H9 (cell line): Measurements from ENCODE around the gene PFDN2. TPM values are rescaled to one million over a fixed set of nuclear protein-coding genes. Genes with fewer than 3 reads are reported as not detected.
A peak's percentile ranks its signal among the peaks of the same experiment; 100 is the strongest.

ENCODE experiments used
- DNase-seq: peaks from one replicate; pipeline ENCODE4 v3.0.0-alpha.2; 2017
- H2AFZ ChIP-seq: one replicate; pipeline ENCODE4 v1.6.1; 2013; ENCODE audit warnings: mild to moderate bottlenecking, low read length, control low read depth, moderate library complexity
- H2AK5ac ChIP-seq: 2 replicates; pipeline ENCODE4 v1.6.1; 2013; ENCODE audit warnings: low read length, control low read depth, mixed read lengths; ENCODE audit not compliant: insufficient read length
- H2BK120ac ChIP-seq: one replicate; pipeline ENCODE4 v1.6.1; 2013; ENCODE audit warnings: low read depth, mild to moderate bottlenecking, low read length, control low read depth, inconsistent platforms; ENCODE audit not compliant: poor library complexity, severe bottlenecking
- H2BK12ac ChIP-seq: 2 replicates; pipeline ENCODE4 v1.6.1; 2013; ENCODE audit warnings: low read length, control low read depth, mixed read lengths, low read depth; ENCODE audit not compliant: insufficient read length
- H2BK15ac ChIP-seq: 2 replicates; pipeline ENCODE4 v1.6.1; 2013; ENCODE audit warnings: low read depth, low read length, control low read depth
- H2BK20ac ChIP-seq: one replicate; pipeline ENCODE4 v1.6.1; 2013; ENCODE audit warnings: low read depth, mild to moderate bottlenecking, low read length, control low read depth, inconsistent platforms; ENCODE audit not compliant: poor library complexity, severe bottlenecking
- H2BK5ac ChIP-seq: 2 replicates; pipeline ENCODE4 v1.6.1; 2013; ENCODE audit warnings: low read length, control low read depth, mixed read lengths; ENCODE audit not compliant: insufficient read length
- H3K14ac ChIP-seq: 2 replicates; pipeline ENCODE4 v1.6.1; 2013; ENCODE audit warnings: low read length, control low read depth; ENCODE audit not compliant: insufficient read depth
- H3K18ac ChIP-seq: 2 replicates; pipeline ENCODE4 v1.6.1; 2013; ENCODE audit warnings: low read depth, mild to moderate bottlenecking, mixed read lengths, low read length, control low read depth; ENCODE audit not compliant: insufficient read length
- H3K23ac ChIP-seq: 2 replicates; pipeline ENCODE4 v1.6.1; 2013; ENCODE audit warnings: low read length, control low read depth, mixed read lengths, low read depth; ENCODE audit not compliant: insufficient read length
- H3K23me2 ChIP-seq: 2 replicates; pipeline ENCODE4 v1.6.1; 2013; ENCODE audit warnings: low read depth, mild to moderate bottlenecking, mixed read lengths, low read length, control low read depth; ENCODE audit not compliant: insufficient read length, poor library complexity, severe bottlenecking
- H3K27ac ChIP-seq: 2 replicates; pipeline ENCODE4 v1.5.1; 2013; ENCODE audit warnings: low read length, control low read depth, mixed read lengths, low read depth; ENCODE audit not compliant: insufficient read length
- H3K27me3 ChIP-seq: 2 replicates; pipeline ENCODE4 v1.6.1; 2013; ENCODE audit warnings: low read length, control low read depth, inconsistent platforms; ENCODE audit not compliant: insufficient read depth
- H3K4ac ChIP-seq: 2 replicates; pipeline ENCODE4 v1.6.1; 2013; ENCODE audit warnings: low read depth, mild to moderate bottlenecking, control low read depth, inconsistent platforms, low read length, moderate library complexity
- H3K4me1 ChIP-seq: 2 replicates; pipeline ENCODE4 v1.6.1; 2013; ENCODE audit warnings: low read length, control low read depth, inconsistent platforms; ENCODE audit not compliant: insufficient read depth
- H3K4me2 ChIP-seq: 2 replicates; pipeline ENCODE4 v1.6.1; 2013; ENCODE audit warnings: low read length, control low read depth, mixed read lengths; ENCODE audit not compliant: insufficient read length, insufficient read depth
- H3K56ac ChIP-seq: 2 replicates; pipeline ENCODE4 v1.6.1; 2013; ENCODE audit warnings: low read depth, mild to moderate bottlenecking, mixed read lengths, low read length, control low read depth; ENCODE audit not compliant: insufficient read length
- H3K79me1 ChIP-seq: 2 replicates; pipeline ENCODE4 v1.6.1; 2013; ENCODE audit warnings: low read depth, mild to moderate bottlenecking, moderate library complexity, low read length, control low read depth, inconsistent platforms; ENCODE audit not compliant: insufficient read depth, poor library complexity, severe bottlenecking
- H3K79me2 ChIP-seq: 2 replicates; pipeline ENCODE4 v1.6.1; 2013; ENCODE audit warnings: low read length, control low read depth, inconsistent platforms; ENCODE audit not compliant: insufficient read depth
- H3K9ac ChIP-seq: 2 replicates; pipeline ENCODE4 v1.6.1; 2013; ENCODE audit warnings: low read length, control low read depth, mixed read lengths; ENCODE audit not compliant: insufficient read length; ENCODE audit errors: extremely low read depth
- H3K9me3 ChIP-seq: one replicate; pipeline ENCODE4 v1.6.1; 2013; ENCODE audit warnings: low read depth, low read length, inconsistent platforms; ENCODE audit not compliant: control insufficient read depth
- H3T11ph ChIP-seq: one replicate; pipeline ENCODE4 v1.6.1; 2013; ENCODE audit warnings: mild to moderate bottlenecking, low read length, control low read depth, inconsistent platforms
- H4K20me1 ChIP-seq: one replicate; pipeline ENCODE4 v1.6.1; 2013; ENCODE audit not compliant: control insufficient read depth, insufficient read length, insufficient read depth
- H4K5ac ChIP-seq: 2 replicates; pipeline ENCODE4 v1.6.1; 2013; ENCODE audit warnings: low read depth, mild to moderate bottlenecking, mixed read lengths, low read length, control low read depth; ENCODE audit not compliant: insufficient read length
- H4K8ac ChIP-seq: replicated peaks from 2 replicates; pipeline ENCODE4 v1.6.1; 2013; ENCODE audit warnings: low read length, control low read depth, mixed read lengths, low read depth; ENCODE audit not compliant: insufficient read length
- H4K91ac ChIP-seq: 2 replicates; pipeline ENCODE4 v1.6.1; 2013; ENCODE audit warnings: low read depth, mild to moderate bottlenecking, moderate library complexity, mixed read lengths, low read length, control low read depth; ENCODE audit not compliant: insufficient read length
- H3K27ac Mint-ChIP-seq, 3 experiments: 2 replicates in 2 of 3; 3 replicates in 1 of 3; pipeline ENCODE4 v1.8.0; 2020 to 2021; ENCODE audit warnings: mixed read lengths in 3 of 3, mild to moderate bottlenecking in 1 of 3, moderate library complexity in 1 of 3
- H3K27me3 Mint-ChIP-seq: 2 replicates; pipeline ENCODE4 v1.8.0; 2021; ENCODE audit warnings: low read depth, mild to moderate bottlenecking, moderate library complexity, mixed read lengths
- H3K36me3 Mint-ChIP-seq, 3 experiments: 2 replicates in 2 of 3; 3 replicates in 1 of 3; pipeline ENCODE4 v1.8.0; 2020 to 2021; ENCODE audit warnings: low read depth in 3 of 3, mixed read lengths in 3 of 3; ENCODE audit not compliant: insufficient read depth in 1 of 3
- H3K4me1 Mint-ChIP-seq, 2 experiments: 2 replicates each; pipeline ENCODE4 v1.8.0; 2020; ENCODE audit warnings: mixed read lengths in 2 of 2
- H3K4me3 Mint-ChIP-seq, 2 experiments: 2 replicates in 1 of 2; 3 replicates in 1 of 2; pipeline ENCODE4 v1.8.0; 2020 to 2021; ENCODE audit warnings: mild to moderate bottlenecking in 2 of 2, mixed read lengths in 2 of 2, moderate library complexity in 1 of 2
- H3K9me3 Mint-ChIP-seq, 2 experiments: 2 replicates in 1 of 2; 3 replicates in 1 of 2; pipeline ENCODE4 v1.8.0; 2020; ENCODE audit warnings: mild to moderate bottlenecking in 2 of 2, mixed read lengths in 2 of 2, moderate library complexity in 1 of 2
- CTCF ChIP-seq: fragments of 200-600 bp; sonication (generic); conservative IDR thresholded peaks from 3 replicates; pipeline ENCODE4 v1.8.0; 2021; ENCODE audit warnings: antibody characterized with exemption, mild to moderate bottlenecking
- WGBS: extraction: QIAGEN DNeasy Blood & Tissue Kit; methylation state at CpG from one replicate; pipeline ENCODE4 v1.1.7; 2013; ENCODE audit warnings: missing lambda C conversion rate, low lambda C conversion rate, mixed read lengths; ENCODE audit not compliant: insufficient read length; ENCODE audit errors: extremely low coverage; 5-methylcytosine and 5-hydroxymethylcytosine counted together
- total RNA-seq: library from RNA; stranded (reverse); gene quantifications from 2 replicates; pipeline ENCODE4 v1.2.1, GENCODE V29; 2021

The PFDN2 gene
- total RNA-seq, 1 experiment from 2014 or later: 71.8 TPM

DNA sequence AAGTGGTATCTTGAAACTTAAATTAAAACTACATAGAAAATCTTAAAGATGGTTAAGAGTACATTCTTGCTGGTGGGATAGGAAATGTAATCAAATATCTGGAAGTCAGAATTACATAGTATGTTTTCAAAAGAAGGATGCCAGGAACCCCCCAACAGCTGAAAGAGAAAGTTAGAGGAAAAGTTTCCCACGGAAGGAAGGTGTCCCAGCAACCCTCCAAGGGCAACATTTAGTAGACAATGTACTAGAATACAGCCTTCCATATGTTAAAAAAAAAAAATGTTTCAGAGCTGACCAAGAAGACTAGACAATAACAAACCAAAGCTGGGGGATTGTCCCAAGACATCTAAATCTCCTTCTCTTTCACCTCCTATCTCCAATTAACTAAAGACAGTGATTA lies 12.4 kb upstream of the PFDN2 start:
- Mint-ChIP-seq H3K36me3 (peaks cover 13 to 47% (median 47%) of the 10 kb centered on the region in 3 experiments; a peak in 6 of 7 replicates), H3K9me3 (no peaks in the 10 kb centered on the region; a peak in 1 of 5 replicates), H3K4me3 (peak overlapping the region in 1 of 2 experiments; percentile 11; a peak in 3 of 5 replicates), H3K27ac (peak overlapping the region in 1 of 3 experiments; percentile 23; a peak in 1 of 7 replicates), H3K27me3 (no peaks in the 10 kb centered on the region), H3K4me1 (peaks cover 18 to 19% of the 10 kb centered on the region in 2 experiments)
- WGBS: no CpG with 5 or more reads among the region's 1 CpG
- TF ChIP-seq CTCF: no peak
- H4K20me1 ChIP-seq: no peaks in the 10 kb centered on the region
- no peak overlapping the region for H3K23ac ChIP-seq
- no peaks in the 10 kb centered on the region for H3K27me3 ChIP-seq
- no peak overlapping the region for H3K4ac ChIP-seq
- no peak overlapping the region for H3T11ph ChIP-seq
- no peaks in the 10 kb centered on the region for H3K4me1 ChIP-seq
- H3K9me3 ChIP-seq: no peaks in the 10 kb centered on the region
- no peak overlapping the region for H2AFZ ChIP-seq
- peaks cover 13% of the 10 kb centered on the region for H3K23me2 ChIP-seq
- H3K79me1 ChIP-seq: peaks cover 8% of the 10 kb centered on the region
- H3K56ac ChIP-seq: no peak overlapping the region
- no peak overlapping the region for H2BK20ac ChIP-seq
- H2BK5ac ChIP-seq: no peak overlapping the region
- no peak overlapping the region for H2BK12ac ChIP-seq
- H2BK15ac ChIP-seq: no peak overlapping the region
- no peak overlapping the region for H3K9ac ChIP-seq
- no peak overlapping the region for H3K27ac ChIP-seq
- no peak overlapping the region for H3K18ac ChIP-seq
- DNase-seq: no peak
- H2BK120ac ChIP-seq: no peak overlapping the region
- no peak overlapping the region for H4K8ac ChIP-seq
- peak overlapping the region; percentile 98 for H3K4me2 ChIP-seq
- H2AK5ac ChIP-seq: no peak overlapping the region
- no peak overlapping the region for H4K91ac ChIP-seq
- no peak overlapping the region for H3K14ac ChIP-seq
- H4K5ac ChIP-seq: no peak overlapping the region
- H3K79me2 ChIP-seq: peaks cover 6% of the 10 kb centered on the region; the same call in 1 of the 2 replicates
